Measurements from ENCODE around the gene IER2. TPM values are rescaled to one million over a fixed set of nuclear protein-coding genes. Genes with fewer than 3 reads are reported as not detected.

Gene IER2
- total RNA-seq, 2 donors from 2014 or later: 85.9 to 140 TPM

DNA sequence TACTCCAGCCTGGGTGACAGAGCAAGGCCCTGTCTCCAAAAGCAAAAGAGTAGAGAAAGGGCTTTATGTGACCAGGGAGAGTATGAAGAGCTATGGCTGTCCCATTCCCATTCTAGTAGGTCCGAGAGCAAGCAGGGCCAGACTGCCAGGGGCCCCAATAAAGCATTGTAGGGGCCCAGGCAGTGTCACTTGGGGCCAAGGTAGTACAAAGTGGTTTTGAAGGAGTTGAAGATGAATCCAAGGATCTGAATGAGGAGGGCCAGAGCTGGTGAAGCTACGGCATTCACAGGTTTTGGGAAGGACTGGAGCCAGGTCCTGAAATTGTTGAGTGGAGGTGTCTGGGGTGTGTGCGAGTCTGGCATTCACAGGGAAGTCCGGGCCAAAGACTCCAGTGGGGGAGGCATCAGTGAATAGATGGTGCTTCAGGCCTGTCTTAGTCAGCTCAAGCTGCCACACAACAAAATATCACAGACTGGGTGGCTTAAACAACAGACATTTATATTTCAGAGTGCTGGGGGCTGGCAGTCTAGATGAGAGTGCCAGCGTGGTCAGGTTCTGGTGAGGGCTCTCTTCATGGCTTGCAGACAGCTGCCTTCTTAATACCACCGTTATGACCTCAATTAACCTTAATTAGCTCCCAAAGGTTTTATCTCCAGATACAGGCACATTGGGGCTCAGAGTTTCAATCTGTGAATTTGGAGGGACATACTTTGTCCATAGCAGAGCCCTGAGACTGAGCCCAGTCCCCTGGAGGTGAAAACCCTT, 22.2 kb upstream of the IER2 start:
- no peak overlapping the region for H3K4me3 Mint-ChIP-seq
- H3K27me3 Mint-ChIP-seq: no peaks in the 10 kb centered on the region
- H3K9me3 Mint-ChIP-seq: no peaks in the 10 kb centered on the region
- H3K36me3 Mint-ChIP-seq (ENCODE audit: low read depth): peaks cover 51% of the 10 kb centered on the region
- no peak for ATAC-seq (replicated peaks)
- H3K4me1 Mint-ChIP-seq: peaks cover 29% of the 10 kb centered on the region
- H3K27ac Mint-ChIP-seq: no peak overlapping the region

DNA sequence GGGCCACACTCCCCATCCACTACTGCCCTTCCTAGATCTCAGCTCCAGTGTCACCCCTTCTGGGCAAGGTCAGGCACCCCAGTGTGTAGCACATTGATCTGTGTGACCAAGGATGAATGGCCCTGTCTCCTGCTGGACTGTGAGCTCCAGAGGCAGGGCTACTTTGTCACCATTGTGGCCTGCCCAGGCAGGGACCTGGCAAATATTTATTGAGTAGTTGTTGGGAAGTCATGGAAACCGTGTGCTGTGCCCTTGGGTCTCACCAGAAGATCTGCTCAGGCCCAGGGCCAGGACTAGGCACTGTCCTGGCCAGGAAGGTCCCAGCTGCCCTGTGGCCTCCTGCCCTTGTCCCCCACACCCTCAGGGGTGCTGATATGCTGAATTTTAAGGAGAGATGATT, 21.6 kb upstream of the IER2 start:
- peaks cover 32% of the 10 kb centered on the region for H3K4me1 Mint-ChIP-seq
- H3K27me3 Mint-ChIP-seq: no peaks in the 10 kb centered on the region
- H3K27ac Mint-ChIP-seq: peak overlapping the region; percentile 65
- no peak overlapping the region for H3K4me3 Mint-ChIP-seq
- peaks cover 52% of the 10 kb centered on the region for H3K36me3 Mint-ChIP-seq (ENCODE audit: low read depth)
- H3K9me3 Mint-ChIP-seq: no peaks in the 10 kb centered on the region
- ATAC-seq (replicated peaks): no peak

DNA sequence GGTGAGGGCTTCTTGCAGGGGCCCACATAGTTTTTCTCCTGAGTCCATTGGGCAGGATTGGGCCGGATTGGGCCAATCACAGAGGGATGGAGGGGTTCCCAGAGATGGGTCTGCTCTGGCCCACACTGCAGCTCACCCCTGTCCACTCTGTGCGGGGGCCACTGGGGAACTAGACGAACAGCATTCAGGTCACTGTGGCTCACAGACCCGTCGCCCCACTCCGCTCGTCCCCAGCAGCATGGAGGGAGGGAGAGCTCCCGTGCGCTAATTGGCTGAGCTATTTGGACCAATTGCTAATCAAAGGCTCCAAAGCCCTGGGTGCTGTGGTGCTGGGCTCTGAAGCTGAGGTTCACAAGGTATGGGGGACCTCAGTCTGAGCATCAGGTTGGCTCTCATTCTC, 20.8 kb upstream of the IER2 start:
- Mint-ChIP-seq H3K36me3 (ENCODE audit: low read depth) (peaks cover 55% of the 10 kb centered on the region), H3K4me3 (no peak overlapping the region), H3K27ac (no peak overlapping the region), H3K27me3 (no peaks in the 10 kb centered on the region), H3K4me1 (peaks cover 33% of the 10 kb centered on the region), H3K9me3 (no peaks in the 10 kb centered on the region)
- ATAC-seq (replicated peaks): no peak

DNA sequence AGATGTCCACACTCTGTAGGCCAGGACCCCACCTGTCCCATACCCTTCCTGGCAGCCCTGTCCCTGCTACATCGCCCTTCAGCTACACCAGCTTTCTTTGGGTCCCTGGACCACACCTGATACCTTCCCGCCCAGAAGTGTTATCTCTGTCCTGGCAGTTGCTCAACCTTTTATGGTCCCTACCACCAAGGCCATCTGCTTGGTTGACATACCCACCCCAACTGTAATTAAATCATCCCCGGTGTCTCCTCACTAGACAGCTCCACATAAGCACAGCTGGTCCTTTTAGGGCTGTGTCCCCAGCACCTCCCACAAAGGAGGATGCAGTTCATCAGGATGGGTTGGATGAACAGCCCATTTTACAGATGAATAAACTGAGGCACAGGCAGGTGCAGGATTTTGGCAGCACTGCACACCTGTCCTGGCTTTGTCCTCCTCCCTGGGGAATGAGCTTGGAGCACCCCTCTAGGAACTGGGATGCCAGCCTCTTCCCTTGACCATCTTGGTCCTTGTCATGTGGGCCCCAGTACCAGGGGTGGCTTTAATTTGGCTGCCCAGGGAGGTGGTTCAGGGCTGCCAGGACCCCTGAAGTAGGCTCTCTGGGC, 19.2 kb upstream of the IER2 start:
- no peak for ATAC-seq (replicated peaks)
- Mint-ChIP-seq H3K27me3 (no peaks in the 10 kb centered on the region), H3K9me3 (no peaks in the 10 kb centered on the region), H3K4me3 (peak overlapping the region; percentile 33), H3K27ac (peak overlapping the region; percentile 87), H3K36me3 (ENCODE audit: low read depth) (peaks cover 52% of the 10 kb centered on the region), H3K4me1 (peaks cover 33% of the 10 kb centered on the region)

DNA sequence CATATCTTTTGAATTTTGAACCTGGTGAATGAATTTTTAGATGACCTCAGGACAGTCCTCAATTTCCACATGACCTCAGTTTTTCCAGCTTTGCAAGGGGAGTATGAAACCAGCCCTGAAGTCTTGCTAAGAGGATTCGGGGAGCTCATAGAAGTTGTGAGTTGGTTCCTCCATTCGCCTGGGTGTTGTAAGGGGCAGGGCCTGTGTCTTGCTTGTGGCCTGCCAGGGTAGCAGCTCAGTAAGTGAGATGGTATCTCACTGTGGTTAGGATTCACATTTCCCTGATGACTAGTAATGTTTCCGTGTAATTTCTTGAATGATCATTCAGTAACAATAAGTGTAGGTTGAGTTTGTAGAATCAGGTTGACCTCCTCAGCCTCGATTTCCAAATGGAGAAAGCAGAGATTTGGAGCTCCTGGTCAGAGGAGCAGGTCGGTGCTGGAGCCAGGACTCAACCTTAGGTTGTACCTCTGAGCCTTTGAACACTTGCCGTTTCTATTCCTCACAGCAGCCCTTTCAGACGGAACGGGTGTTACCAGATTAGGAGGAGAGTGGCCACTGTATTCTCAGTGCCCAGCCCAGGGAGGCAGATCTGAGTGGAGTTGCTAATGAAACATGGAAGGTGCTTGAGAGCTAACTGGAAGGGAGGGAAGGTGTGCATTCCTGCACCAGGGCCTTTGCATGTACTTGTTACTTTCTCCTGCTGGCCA, 17.6 kb upstream of the IER2 start:
- peaks cover 54% of the 10 kb centered on the region for H3K36me3 Mint-ChIP-seq (ENCODE audit: low read depth)
- no peaks in the 10 kb centered on the region for H3K27me3 Mint-ChIP-seq

DNA sequence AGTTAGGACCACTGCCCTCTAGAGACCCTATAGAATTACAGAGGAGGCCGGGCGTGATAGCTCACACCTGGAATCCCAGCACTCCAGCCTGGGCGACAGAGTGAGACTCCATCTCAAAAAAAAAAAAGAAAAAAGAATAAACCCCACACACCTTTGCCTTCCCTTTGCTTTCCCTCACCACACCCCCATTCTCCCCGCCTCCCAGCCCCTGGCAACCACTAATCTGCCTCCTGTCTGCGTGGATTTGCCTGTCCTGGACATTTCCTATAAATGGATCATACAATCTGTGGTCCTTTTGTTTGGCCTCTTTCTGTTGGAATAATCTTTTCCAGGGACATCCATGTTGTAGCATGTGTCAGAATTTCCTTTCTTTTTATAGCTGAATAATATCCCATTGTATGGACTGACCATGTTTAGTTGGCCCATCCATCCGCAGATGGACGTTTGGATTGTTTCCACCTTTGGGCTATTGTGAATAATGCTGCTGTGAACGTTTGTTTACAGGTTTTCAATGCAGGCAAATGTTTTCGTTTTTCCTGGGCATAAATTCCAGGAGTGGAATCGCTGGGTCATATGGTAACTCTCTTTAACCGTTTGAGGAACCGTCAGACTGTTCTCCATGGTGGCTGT, 16.9 kb upstream of the IER2 start:
- Mint-ChIP-seq H3K4me1 (peaks cover 28% of the 10 kb centered on the region), H3K27me3 (no peaks in the 10 kb centered on the region), H3K9me3 (no peaks in the 10 kb centered on the region), H3K27ac (peak overlapping the region; percentile 87), H3K4me3 (peak overlapping the region; percentile 78), H3K36me3 (ENCODE audit: low read depth) (peaks cover 62% of the 10 kb centered on the region)
- no peak for ATAC-seq (replicated peaks)

More for the DNA sequence above, 17.6 kb upstream of the IER2 start:
- peak overlapping the region; percentile 87 for H3K27ac Mint-ChIP-seq
- peak; percentile 98 for ATAC-seq (replicated peaks)
- peak overlapping the region; percentile 78 for H3K4me3 Mint-ChIP-seq
- peaks cover 32% of the 10 kb centered on the region for H3K4me1 Mint-ChIP-seq
- H3K9me3 Mint-ChIP-seq: no peaks in the 10 kb centered on the region

DNA sequence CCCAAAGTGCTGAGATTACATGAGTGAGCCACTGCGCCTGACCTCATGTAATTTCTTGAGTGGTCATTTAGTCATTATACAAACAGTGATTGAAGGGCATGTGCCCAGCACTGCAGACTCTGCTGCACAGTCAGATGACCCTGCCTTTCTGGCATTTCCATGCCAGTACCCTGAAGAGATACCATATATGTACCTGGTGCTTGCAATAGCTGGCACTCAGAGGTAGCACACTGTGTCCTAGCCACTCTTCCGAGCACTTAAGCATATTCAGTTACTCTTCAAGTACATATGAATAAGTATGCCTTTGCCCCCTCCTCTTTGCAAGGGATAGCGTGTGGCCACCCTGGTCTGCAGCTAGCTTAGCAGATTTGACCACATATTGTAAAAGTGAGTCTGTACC, 15.6 kb upstream of the IER2 start:
- H3K4me1 Mint-ChIP-seq: peaks cover 23% of the 10 kb centered on the region

DNA sequence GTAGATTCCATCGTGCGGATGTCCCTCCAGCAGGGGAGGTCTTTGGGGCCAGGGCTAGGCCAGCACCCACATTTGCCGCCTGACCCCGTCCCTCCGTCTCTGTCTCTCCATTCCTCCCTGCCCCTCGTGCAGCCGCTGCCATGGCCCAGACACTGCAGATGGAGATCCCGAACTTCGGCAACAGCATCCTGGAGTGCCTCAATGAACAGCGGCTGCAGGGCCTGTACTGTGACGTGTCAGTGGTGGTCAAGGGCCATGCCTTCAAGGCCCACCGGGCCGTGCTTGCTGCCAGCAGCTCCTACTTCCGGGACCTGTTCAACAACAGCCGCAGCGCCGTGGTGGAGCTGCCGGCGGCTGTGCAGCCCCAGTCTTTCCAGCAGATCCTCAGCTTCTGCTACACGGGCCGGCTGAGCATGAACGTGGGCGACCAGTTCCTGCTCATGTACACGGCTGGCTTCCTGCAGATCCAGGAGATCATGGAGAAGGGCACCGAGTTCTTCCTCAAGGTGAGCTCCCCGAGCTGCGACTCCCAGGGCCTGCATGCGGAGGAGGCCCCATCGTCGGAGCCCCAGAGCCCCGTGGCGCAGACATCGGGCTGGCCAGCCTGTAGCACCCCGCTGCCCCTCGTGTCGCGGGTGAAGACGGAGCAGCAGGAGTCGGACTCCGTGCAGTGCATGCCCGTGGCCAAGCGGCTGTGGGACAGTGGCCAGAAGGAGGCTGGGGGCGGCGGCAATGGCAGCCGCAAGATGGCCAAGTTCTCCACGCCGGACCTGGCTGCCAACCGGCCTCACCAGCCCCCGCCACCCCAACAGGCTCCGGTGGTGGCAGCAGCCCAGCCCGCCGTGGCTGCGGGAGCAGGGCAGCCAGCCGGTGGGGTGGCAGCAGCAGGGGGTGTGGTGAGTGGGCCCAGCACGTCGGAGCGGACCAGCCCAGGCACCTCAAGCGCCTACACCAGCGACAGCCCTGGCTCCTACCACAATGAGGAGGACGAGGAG, 14.8 kb upstream of the IER2 start:
- Mint-ChIP-seq H3K4me1 (peaks cover 23% of the 10 kb centered on the region), H3K36me3 (ENCODE audit: low read depth) (peaks cover 76% of the 10 kb centered on the region), H3K27ac (no peak overlapping the region), H3K9me3 (no peaks in the 10 kb centered on the region), H3K4me3 (no peak overlapping the region), H3K27me3 (no peaks in the 10 kb centered on the region)
- no peak for ATAC-seq (replicated peaks)

More for the DNA sequence above, 15.6 kb upstream of the IER2 start:
- Mint-ChIP-seq H3K4me3 (peak overlapping the region; percentile 4), H3K27me3 (no peaks in the 10 kb centered on the region), H3K9me3 (no peaks in the 10 kb centered on the region), H3K27ac (no peak overlapping the region), H3K36me3 (ENCODE audit: low read depth) (peaks cover 73% of the 10 kb centered on the region)
- no peak for ATAC-seq (replicated peaks)

DNA sequence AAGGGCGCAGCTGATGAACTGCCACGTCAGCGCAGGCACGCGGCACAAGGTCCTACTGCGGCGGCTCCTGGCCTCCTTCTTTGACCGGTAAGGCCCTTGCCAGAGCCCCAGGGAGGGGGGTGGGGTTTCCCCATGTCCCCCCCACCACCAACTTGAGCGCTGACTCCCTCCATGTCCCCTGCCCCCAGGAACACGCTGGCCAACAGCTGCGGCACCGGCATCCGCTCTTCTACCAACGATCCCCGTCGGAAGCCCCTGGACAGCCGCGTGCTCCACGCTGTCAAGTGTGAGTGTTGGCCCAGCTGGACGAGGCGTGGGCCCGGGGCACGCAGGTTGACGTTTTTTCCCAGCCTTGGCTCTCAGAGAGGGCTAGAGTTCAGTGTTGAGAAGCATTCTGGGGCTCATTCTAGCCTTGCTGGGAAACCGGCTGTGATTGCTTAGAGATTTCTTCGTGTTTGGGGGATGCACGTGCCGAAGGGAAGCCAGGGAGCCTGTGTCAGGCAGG, 12.9 kb upstream of the IER2 start:
- no peak overlapping the region for H3K27ac Mint-ChIP-seq
- no peaks in the 10 kb centered on the region for H3K9me3 Mint-ChIP-seq
- H3K4me3 Mint-ChIP-seq: no peak overlapping the region
- ATAC-seq (replicated peaks): no peak
- no peaks in the 10 kb centered on the region for H3K27me3 Mint-ChIP-seq
- peaks cover 18% of the 10 kb centered on the region for H3K4me1 Mint-ChIP-seq
- peaks cover 73% of the 10 kb centered on the region for H3K36me3 Mint-ChIP-seq (ENCODE audit: low read depth)

DNA sequence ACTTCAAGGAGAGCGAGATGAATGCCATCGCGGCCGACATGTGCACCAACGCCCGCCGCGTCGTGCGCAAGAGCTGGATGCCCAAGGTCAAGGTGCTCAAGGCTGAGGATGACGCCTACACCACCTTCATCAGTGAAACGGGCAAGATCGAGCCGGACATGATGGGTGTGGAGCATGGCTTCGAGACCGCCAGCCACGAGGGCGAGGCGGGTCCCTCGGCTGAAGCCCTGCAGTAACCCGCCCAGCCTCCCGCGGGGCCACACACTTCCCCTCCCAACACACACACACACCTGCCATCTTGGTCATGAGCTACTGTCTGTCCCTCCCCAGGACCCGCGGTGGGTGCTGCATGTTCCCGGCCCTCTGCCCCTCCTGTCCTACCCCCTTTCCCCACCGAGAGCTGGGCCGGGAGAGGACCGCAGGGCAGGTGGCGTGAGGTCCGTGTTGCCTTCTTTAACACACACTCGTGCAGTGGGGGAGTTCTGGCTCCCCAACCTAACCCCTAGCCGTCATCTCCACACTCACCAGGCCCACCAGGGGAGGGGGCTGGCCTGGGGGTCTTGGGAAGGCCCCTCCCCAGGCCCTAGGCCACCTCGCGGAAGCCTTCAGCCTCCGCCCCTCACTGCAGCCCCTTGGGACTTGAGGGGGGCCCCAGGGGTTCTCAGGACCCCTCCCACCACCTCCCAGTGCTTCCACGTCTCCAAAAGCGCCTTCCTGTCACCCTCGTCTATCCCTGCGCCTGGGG, 11.9 kb upstream of the IER2 start:
- H3K27me3 Mint-ChIP-seq: no peaks in the 10 kb centered on the region
- peaks cover 63% of the 10 kb centered on the region for H3K36me3 Mint-ChIP-seq (ENCODE audit: low read depth)
- peaks cover 8% of the 10 kb centered on the region for H3K4me1 Mint-ChIP-seq
- H3K27ac Mint-ChIP-seq: no peak overlapping the region
- H3K4me3 Mint-ChIP-seq: no peak overlapping the region
- H3K9me3 Mint-ChIP-seq: no peaks in the 10 kb centered on the region
- no peak for ATAC-seq (replicated peaks)

DNA sequence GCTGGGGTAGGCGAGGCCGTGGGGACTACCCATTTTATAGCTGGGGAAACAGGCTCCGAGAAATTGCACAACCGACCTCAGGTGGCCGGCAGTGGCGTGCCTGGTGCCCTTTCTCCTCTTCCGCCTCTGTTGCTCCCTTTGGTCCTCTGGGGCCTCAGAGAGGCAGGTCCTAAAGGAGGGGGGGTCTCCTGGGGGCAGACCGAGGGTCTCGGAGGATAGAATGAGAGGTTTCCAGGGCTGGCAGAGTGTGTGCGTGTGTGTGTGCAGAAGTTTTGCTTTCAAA, 11.4 kb upstream of the IER2 start:
- ATAC-seq (replicated peaks): no peak
- no peak overlapping the region for H3K4me3 Mint-ChIP-seq
- no peaks in the 10 kb centered on the region for H3K9me3 Mint-ChIP-seq
- peaks cover 62% of the 10 kb centered on the region for H3K36me3 Mint-ChIP-seq (ENCODE audit: low read depth)
- H3K27ac Mint-ChIP-seq: no peak overlapping the region
- no peaks in the 10 kb centered on the region for H3K27me3 Mint-ChIP-seq
- peaks cover 5% of the 10 kb centered on the region for H3K4me1 Mint-ChIP-seq

DNA sequence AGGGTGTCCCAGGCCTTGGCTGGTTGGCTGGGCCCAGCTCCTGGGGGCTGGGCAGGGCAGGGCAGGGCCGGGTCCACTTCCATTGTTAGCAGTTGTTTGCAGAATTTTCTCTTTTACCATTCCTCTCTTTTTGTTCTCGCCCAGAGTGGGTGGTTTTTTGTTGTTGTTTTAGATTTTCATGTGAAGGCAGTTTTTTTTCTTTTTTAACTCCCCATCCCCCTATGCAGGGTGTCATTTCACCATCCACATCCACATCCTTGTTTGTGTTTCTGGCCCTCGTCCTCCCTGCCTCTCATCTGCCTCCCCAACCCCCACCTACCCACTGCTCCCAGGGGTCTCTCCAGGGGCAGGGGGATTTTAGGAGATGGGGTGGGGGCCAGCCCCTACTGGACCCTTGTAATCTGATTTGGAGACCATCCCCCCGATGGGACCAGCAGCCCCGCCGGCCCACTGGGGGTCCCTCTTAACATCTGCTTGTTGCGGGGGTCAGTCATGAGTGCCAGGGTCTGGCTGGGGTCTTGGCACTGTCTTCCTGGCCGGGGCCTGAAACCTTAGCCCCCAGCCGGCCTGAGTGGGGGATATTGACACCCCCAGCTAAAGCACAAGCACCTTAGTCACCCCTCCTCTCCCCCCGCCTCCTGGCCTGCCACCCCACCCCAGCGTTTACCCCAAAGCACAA, 10.4 kb upstream of the IER2 start:
- peaks cover 56% of the 10 kb centered on the region for H3K36me3 Mint-ChIP-seq (ENCODE audit: low read depth)
- H3K27me3 Mint-ChIP-seq: no peaks in the 10 kb centered on the region
- peaks cover 5% of the 10 kb centered on the region for H3K4me1 Mint-ChIP-seq
- H3K27ac Mint-ChIP-seq: no peak overlapping the region
- H3K9me3 Mint-ChIP-seq: no peaks in the 10 kb centered on the region
- no peak for ATAC-seq (replicated peaks)
- H3K4me3 Mint-ChIP-seq: no peak overlapping the region
